RKO (cell line): ENCODE measurements around the gene SYT12.
A peak's percentile ranks its signal among the peaks of the same experiment; 100 is the strongest.

Source experiments
- DNase-seq: peaks from one replicate; pipeline ENCODE4 v3.0.0-alpha.2; 2016; ENCODE audit warnings: low spot score

The SYT12 gene

GRCh38 chr11:67056267-67057204, 33.6 kb downstream of the SYT12 start, which contains the start of gene RHOD:
TSS of gene RHOD (plus strand) at chr11:67056847. CDS start at chr11:67056903, 56 bp downstream.
- DNase-seq, result peak; percentile 29

DNA sequence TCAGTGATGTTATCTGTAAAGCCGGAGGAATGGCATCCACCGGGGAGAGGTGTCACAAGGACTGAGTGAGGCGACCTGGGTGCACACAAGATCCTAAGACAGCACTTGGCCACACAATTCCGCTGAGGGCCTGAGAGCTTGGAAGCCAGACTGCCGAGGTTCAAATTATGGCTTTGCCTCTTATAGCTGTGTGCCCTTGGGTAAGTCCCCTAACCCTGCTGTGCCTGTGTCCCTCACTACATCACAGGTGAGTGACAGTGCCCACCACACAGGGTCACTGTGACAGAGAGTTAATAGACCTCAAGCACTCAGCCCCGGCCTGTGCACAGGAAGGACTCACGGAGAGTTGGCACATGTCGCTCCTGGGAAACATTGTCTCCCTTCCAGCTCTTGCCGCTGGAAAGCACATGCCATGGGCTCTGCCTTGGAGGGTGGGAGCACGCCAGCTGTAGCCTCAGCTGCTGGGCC, 34.3 kb downstream of the SYT12 start:
- peak; percentile 24 for DNase-seq

DNA sequence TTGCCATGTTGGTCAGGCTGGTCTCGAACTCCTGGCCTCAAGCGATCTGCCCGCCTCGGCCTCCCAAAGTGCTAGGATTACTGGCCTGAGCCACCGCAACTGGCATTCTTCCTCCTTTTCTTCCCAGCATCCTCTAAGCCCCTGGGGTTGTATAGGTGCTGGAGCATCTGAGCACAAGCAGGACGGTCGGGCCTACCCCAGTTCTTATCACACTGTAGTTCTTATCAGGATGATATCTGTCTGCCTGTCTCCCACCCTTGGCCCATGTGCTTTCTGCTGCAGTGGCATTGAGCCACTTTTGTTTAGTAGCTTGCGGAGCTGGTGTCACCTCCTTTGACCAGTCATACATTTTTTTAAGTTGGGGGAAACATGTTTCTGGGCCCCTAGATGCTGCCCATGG, 35.6 kb downstream of the SYT12 start:
- no peak for DNase-seq

- DNase-seq, result no peak
These were observed 36.7 kb downstream of the SYT12 start for GRCh38 chr11:67059671-67060070.

DNA sequence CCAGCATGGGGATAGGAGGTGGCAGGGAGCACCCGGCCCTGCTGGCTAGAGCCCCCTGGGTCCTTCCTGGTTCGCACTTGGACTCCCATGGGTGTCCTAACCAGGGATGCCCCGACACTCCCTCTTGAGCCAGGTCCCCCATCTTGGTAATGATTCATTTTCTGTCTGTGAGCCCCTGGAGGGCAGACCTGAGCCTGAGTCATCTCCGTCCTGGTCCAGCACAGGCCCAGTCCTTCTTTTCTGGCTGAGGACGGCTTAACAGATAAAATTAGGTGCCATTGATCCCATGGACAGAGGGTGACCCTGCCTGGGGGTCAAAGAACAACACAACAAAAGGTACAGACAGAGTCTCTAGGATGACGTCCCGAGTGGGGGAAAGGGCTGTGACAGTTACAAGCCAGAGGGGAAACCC, 37.2 kb downstream of the SYT12 start:
- DNase-seq, result no peak

GRCh38 chr11:67062526-67063373, 39.8 kb downstream of the SYT12 start:
- DNase-seq, result no peak

DNA sequence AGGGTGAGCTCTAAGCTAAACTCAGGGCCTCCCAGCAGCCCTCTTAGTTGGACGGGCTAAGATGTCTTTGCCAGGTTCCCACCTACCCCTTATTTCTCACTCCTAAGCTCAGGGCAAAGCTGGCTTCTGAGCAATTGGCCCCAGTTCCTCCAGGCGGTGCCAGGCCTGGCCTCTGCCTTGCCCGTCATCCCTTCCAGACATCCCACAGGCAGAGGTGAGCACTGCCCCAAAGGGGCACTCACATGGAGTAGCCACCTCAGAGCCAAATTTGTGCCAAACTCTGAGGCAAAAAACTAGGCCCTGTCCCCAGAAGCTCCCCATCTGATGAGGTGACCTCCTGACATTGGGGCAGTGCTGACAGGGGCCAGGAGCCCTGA, 43.4 kb downstream of the SYT12 start:
- no peak for DNase-seq

- no peak for DNase-seq
These were observed 48.7 kb downstream of the SYT12 start for GRCh38 chr11:67071420-67072284.

DNA sequence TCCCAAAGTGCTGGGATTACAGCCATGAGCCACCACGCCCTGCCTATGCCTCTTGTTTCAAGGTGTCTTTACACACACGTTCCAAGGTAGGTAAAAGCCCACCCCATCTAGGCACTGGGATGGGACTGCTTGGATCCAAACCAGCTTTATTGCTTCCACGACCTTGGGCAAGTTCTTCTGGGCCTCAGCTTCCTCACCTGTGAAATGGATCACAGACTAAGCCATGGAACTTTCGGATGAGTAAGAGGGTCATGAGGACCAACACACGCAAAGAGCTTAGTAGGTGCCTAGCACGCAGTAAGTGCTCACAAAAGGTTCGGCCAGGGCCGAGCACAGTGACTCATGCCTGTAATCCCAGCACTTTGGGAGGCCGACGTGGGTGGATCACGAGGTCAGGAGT, 49.4 kb downstream of the SYT12 start:
- DNase-seq, result no peak

- DNase-seq, result no peak
These were observed 51.0 kb downstream of the SYT12 start for GRCh38 chr11:67073908-67074307.

GRCh38 chr11:67076202-67076601, 53.3 kb downstream of the SYT12 start:
- no peak for DNase-seq

DNA sequence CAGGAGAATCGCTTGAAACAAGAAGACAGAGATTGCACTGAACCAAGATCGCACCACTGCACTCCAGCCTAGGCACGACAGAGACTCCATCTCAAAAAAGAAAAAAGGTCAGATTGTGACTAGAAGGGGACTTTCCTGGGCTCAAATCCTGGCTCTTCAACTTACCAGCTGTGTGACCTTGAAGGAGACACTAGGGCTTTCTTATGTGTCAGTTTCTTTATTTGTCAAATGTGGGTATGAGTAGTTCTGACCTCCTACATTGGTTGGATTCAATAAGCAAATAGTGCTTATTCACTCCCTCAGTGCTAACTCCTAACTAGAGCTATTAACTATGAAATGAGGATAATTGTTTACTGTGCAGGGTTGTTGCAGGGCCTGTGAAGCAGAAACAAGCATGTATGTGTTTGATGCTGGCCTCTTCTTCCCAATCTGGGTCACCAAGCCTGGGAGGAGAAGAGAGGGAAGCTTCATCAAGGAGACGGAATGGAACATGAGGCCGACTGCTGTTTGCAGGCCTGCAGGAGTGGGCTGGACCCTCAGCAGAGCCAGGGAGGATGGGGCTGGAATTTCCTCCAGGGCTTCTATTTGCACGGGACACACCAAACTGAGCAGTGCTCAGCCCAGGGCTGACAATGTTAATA, 56.3 kb downstream of the SYT12 start:
- no peak for DNase-seq

GRCh38 chr11:67082071-67082791, 59.3 kb downstream of the SYT12 start:
- no peak for DNase-seq

DNA sequence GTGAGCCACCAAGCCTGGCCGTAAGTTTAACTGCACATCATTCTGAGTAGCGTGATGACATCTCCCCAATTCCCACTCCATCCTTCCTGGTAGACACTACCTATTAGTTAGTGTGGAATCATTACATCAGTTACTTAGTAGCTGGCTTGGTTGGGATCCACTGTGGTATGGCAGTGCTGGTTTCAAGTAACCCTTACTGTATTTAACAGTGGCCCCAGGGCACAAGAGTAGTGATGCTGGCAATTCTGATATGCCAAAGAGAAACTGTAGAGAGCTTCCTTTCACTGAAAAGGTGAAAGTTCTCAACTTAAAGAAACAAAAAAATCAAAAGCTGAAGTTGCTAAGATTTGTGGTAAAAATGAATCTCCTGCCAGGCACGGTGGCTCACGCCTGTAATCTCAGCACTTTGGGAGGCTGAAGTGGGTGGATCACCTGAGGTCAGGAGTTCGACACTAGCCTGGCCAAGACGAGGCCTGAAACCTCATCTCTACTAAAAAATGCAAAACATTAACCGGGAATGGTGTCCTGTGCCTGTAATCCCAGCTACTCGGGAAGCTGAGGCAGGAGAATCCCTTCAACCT, 60.9 kb downstream of the SYT12 start:
- DNase-seq, result no peak

DNA sequence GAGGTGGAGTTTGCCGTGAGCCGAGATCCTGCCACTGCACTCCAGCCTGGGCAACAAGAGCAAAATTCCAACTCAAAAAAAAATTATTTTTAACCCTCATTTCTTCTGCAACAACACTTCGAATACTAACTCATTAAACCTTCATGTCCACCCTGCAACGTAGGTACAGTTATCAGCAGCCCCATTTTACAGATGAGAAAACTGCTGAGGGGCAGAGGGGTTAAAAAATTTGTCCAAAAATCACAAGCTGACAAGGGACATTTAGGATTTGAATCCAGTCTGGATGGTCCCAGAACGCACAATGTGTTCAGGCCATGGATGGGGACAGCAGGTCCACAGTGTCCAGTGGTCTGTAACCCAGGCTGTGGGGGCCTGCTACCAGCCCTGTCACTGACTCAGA, 62.7 kb downstream of the SYT12 start:
- DNase-seq, result no peak

DNA sequence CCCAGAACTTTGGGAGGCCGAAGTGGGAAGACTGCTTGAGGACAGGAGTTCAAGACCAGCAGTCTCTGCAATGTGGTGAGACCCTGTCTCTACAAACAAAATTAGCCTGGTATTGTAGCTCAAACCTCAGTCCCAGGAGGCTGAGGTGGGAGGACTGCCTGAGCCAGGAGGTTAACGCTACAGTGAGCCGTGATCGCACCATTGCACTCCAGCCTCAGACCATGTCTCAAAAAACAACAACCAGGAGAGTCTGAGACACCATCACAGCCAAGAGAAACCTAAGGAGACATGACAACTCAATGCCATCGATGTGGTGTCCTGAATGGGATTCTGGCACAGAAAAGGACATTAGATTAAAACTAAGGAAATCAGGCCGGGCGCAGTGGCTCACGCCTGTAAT, 67.8 kb downstream of the SYT12 start:
- no peak for DNase-seq

GRCh38 chr11:67095214-67095507, 72.2 kb downstream of the SYT12 start:
- no peak for DNase-seq

DNA sequence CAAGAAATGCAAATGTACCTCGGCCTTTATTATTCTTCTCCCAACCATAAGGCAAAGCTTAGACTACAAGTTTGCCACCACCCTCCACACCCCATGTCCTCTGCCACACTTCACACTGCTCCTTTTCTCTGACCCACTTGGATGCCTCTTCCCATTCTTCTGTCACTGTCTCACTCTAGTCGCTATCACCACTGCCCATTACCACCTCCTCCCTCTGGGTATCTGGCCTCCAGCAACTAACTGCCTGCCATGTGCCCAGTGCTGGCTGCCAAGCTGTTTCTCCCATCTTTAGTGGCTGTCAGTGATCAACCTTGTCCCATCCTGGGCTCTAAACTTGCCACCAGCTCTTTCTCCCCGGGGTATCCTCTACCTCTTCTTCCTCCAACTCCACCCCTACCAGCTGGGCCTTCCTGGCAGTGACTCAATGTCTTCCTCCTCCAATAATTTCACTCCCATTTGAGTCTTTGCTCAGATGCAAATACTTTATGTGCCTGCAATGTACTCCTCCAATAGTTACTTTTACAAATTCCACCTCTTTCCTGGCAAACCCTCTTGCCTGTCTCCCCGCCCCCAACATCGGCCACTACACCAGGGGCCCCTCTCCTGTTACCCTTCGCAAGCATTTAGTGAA, 76.0 kb downstream of the SYT12 start:
- no peak for DNase-seq

GRCh38 chr11:67099831-67100324, 76.9 kb downstream of the SYT12 start:
- no peak for DNase-seq
